HepG2 (cell line): ENCODE data around the gene GZMH. TPM values are rescaled to one million over a fixed set of nuclear protein-coding genes. Genes with fewer than 3 reads are reported as not detected.

Source experiments
- ATAC-seq: fragments of 200-7000 bp; cut with Tn5 transposase; 3 replicates; pipeline ENCODE4 v1.9.1; 2020; ENCODE audit warnings: mild to moderate bottlenecking, moderate library complexity
- Bru-seq: library from RNA; stranded (reverse); fragments of 400-500 nt; gene quantifications from one replicate; lab custom pipeline; 2021; lab: Mats Ljungman, UMichigan
- BruChase-seq, 2 experiments: library from RNA; stranded (reverse); fragments of 400-500 nt; gene quantifications; one replicate each; lab custom pipeline; 2021; lab: Mats Ljungman, UMichigan
- BruUV-seq: library from RNA; stranded (reverse); fragments of 400-500 nt; replicated peaks from 2 replicates; lab custom pipeline; 2021; lab: Mats Ljungman, UMichigan
- CTCF ChIA-PET: fragments of 300-600 bp; formaldehyde crosslinking; extraction: SDS; loops from one replicate; lab custom pipeline; 2021; ENCODE audit warnings: low total read pairs, inconsistent platforms, low intra/inter-chr PET ratio; lab: Yijun Ruan, JAX
- POLR2A ChIA-PET: fragments of 350-600 bp; sonication (Branson Sonifier 250); formaldehyde crosslinking; loops from one replicate; lab custom pipeline; 2020; ENCODE audit warnings: antibody characterized with exemption, inconsistent platforms; lab: Yijun Ruan, JAX
- DNase-seq: peaks from one replicate; pipeline ENCODE4 v3.0.0-alpha.2; 2015; ENCODE audit warnings: low spot score
- FAIRE-seq: peaks from 3 replicates; lab custom pipeline; 2011; peaks lifted over from hg19 to GRCh38; lab: Jason Lieb, UNC
- H2AFZ ChIP-seq: one replicate; pipeline ENCODE4 v1.6.1; 2011; ENCODE audit warnings: low read length, inconsistent platforms
- H3K27ac ChIP-seq: fragments of 300-600 bp; 3 replicates; pipeline ENCODE4 v1.8.0; 2011; ENCODE audit warnings: mixed run types, mild to moderate bottlenecking, mixed read lengths, low read length, inconsistent platforms; ENCODE audit not compliant: insufficient read depth; ENCODE audit errors: extremely low read length
- H3K27me3 ChIP-seq, 2 experiments: fragments of 200-600 bp in 1 of 2; 2 replicates in 1 of 2; 3 replicates in 1 of 2; pipeline versions ENCODE4 v1.6.0 to v1.8.0; 2011; ENCODE audit warnings: low read length in 2 of 2, mild to moderate bottlenecking in 2 of 2, moderate library complexity in 2 of 2, inconsistent platforms in 1 of 2; ENCODE audit not compliant: insufficient read depth in 2 of 2, control insufficient read depth in 1 of 2
- H3K36me3 ChIP-seq, 2 experiments: fragments of 200-600 bp in 1 of 2; replicated peaks in 1 of 2; 2 replicates in 1 of 2; 3 replicates in 1 of 2; pipeline versions ENCODE4 v1.5.1 to v1.8.0; 2011; ENCODE audit warnings: low read length in 2 of 2, inconsistent platforms in 1 of 2; ENCODE audit not compliant: insufficient read depth in 2 of 2, control insufficient read depth in 1 of 2
- H3K4me1 ChIP-seq: 2 replicates; pipeline ENCODE4 v1.5.1; 2012; ENCODE audit warnings: low read length, inconsistent platforms; ENCODE audit not compliant: insufficient read depth
- H3K4me2 ChIP-seq: 2 replicates; pipeline ENCODE4 v1.6.0; 2011; ENCODE audit warnings: low read depth, low read length, inconsistent platforms
- H3K4me3 ChIP-seq, 3 experiments: fragments of 200-600 bp in 1 of 3; sonication (generic), shearing (Covaris generic) in 1 of 3; replicated peaks in 1 of 3; 2 replicates each; pipeline ENCODE4 v1.5.1; 2011 to 2016; ENCODE audit warnings: low read length in 3 of 3, inconsistent platforms in 2 of 3, low read depth in 2 of 3, mild to moderate bottlenecking in 2 of 3, control low read depth in 1 of 3, mixed read lengths in 1 of 3; ENCODE audit not compliant: insufficient read depth in 1 of 3
- H3K79me2 ChIP-seq: one replicate; pipeline ENCODE4 v1.6.1; 2011; ENCODE audit warnings: low read length, inconsistent platforms; ENCODE audit not compliant: insufficient read depth
- H3K9ac ChIP-seq: 2 replicates; pipeline ENCODE4 v1.6.0; 2011; ENCODE audit warnings: mild to moderate bottlenecking, low read depth, low read length, inconsistent platforms; ENCODE audit not compliant: insufficient read depth
- H3K9me3 ChIP-seq: 2 replicates; pipeline ENCODE4 v1.5.1; 2012; ENCODE audit warnings: mild to moderate bottlenecking, low read length
- H4K20me1 ChIP-seq: 2 replicates; pipeline ENCODE4 v1.6.0; 2011; ENCODE audit warnings: inconsistent platforms, mild to moderate bottlenecking, low read length, moderate library complexity; ENCODE audit not compliant: insufficient read depth
- ARNT2 ChIP-seq: sonication (generic); formaldehyde crosslinking; IDR thresholded peaks from 2 replicates; pipeline ENCODE4 v1.8.0; 2022; ENCODE audit warnings: mild to moderate bottlenecking, low read depth, missing genetic modification reagents, moderate library complexity
- NFE2L1 ChIP-seq: sonication (generic); formaldehyde crosslinking; IDR thresholded peaks from 2 replicates; pipeline ENCODE4 v1.4.0; 2020; ENCODE audit warnings: missing genetic modification reagents, mild to moderate bottlenecking, borderline replicate concordance
- NPAS2 ChIP-seq: sonication (generic); formaldehyde crosslinking; IDR thresholded peaks from 2 replicates; pipeline ENCODE4 v1.8.0; 2022; ENCODE audit warnings: mild to moderate bottlenecking, missing genetic modification reagents, borderline replicate concordance
- PRPF4 ChIP-seq: fragments of 200-400 bp; formaldehyde crosslinking; IDR thresholded peaks from 2 replicates; pipeline ENCODE4 v1.6.1; 2016; ENCODE audit warnings: low read length, low read depth; ENCODE audit not compliant: poor library complexity, severe bottlenecking
- RAD51 ChIP-seq: fragments of 450-650 bp; IDR thresholded peaks from 2 replicates; pipeline ENCODE4 v1.6.1; 2016; ENCODE audit warnings: borderline replicate concordance
- SNRNP70 ChIP-seq: fragments of 200-400 bp; formaldehyde crosslinking; IDR thresholded peaks from 2 replicates; pipeline ENCODE4 v1.6.1; 2017; ENCODE audit warnings: mild to moderate bottlenecking, low read depth, low read length, moderate library complexity
- TEAD3 ChIP-seq: optimal IDR thresholded peaks from 2 replicates; pipeline ENCODE3; 2016; ENCODE audit warnings: borderline replicate concordance
- ZNF17 ChIP-seq: sonication (generic); formaldehyde crosslinking; IDR thresholded peaks from 2 replicates; pipeline ENCODE4 v1.5.0; 2020; ENCODE audit warnings: mild to moderate bottlenecking, missing genetic modification reagents
- ZSCAN9 ChIP-seq: IDR thresholded peaks from 2 replicates; pipeline ENCODE4 v1.6.1; 2016; ENCODE audit warnings: borderline replicate concordance
- WGBS: methylation state at CpG from one replicate; pipeline ENCODE4 v1.1.6; 2017; ENCODE audit warnings: low lambda C conversion rate; 5-methylcytosine and 5-hydroxymethylcytosine counted together
- in situ Hi-C: cut with HindIII; loops from 2 replicates; pipeline ENCODE4 v1.10.0; 2017; ENCODE audit warnings: low pct_unique_long_range_greater_than_20kb; ENCODE audit not compliant: extremely low pct_ligation_motif_present
- intact Hi-C: fragments of 100-400 bp; cut with micrococcal nuclease; formaldehyde crosslinking; loops from one replicate; pipeline ENCODE4 v1.10.0; 2022; ENCODE audit not compliant: unreplicated experiment
- long read RNA-seq, 2 experiments: library from RNA in 1 of 2; library from polyadenylated mRNA in 1 of 2; stranded (forward) in 1 of 2; unstranded in 1 of 2; transcript quantifications; one replicate each; pipeline ENCODE4 v2.0.0, GENCODE V29; 2019 to 2022
- polyA minus RNA-seq, 3 experiments: library from RNA; depleted of rRNA, polyadenylated mRNA; stranded (reverse); fragments of >200 nt; gene quantifications; 2 replicates each; pipeline ENCODE4 v1.2.3, GENCODE V29; 2011; ENCODE audit warnings: low replicate concordance in 1 of 3
- polyA plus RNA-seq, 8 experiments: library from polyadenylated mRNA; depleted of rRNA in 3 of 8; stranded (reverse) in 7 of 8; unstranded in 1 of 8; fragments of >200 nt; fragmentation: Illumina TruSeq in 4 of 8; extraction: Trizol in 4 of 8; gene quantifications; 2 replicates each; pipeline versions ENCODE4 v1.2.1 to v1.2.3, GENCODE V29; 2011 to 2016; ENCODE audit warnings: low read depth in 4 of 8, missing spikeins in 1 of 8, mixed read lengths in 1 of 8; ENCODE audit not compliant: insufficient read depth in 1 of 8
- total RNA-seq, 5 experiments: library from RNA; depleted of rRNA; stranded (reverse); fragments of >200 nt; fragmentation: Illumina TruSeq; extraction: Trizol; gene quantifications; 2 replicates each; pipeline ENCODE4 v1.2.3, GENCODE V29; 2016; ENCODE audit warnings: low read depth in 1 of 5

GZMH gene, protein sequence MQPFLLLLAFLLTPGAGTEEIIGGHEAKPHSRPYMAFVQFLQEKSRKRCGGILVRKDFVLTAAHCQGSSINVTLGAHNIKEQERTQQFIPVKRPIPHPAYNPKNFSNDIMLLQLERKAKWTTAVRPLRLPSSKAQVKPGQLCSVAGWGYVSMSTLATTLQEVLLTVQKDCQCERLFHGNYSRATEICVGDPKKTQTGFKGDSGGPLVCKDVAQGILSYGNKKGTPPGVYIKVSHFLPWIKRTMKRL
- total RNA-seq (2016; rRNA removed; fragmentation: Illumina TruSeq; extraction: Trizol): not detected in 2 replicates
- total RNA-seq (2016; cell fraction: cytosol; rRNA removed; fragmentation: Illumina TruSeq; extraction: Trizol; ENCODE audit: low read depth): not detected in 2 replicates
- not detected in 2 replicates for total RNA-seq (2016; cell fraction: insoluble cytoplasmic fraction; rRNA removed; fragmentation: Illumina TruSeq; extraction: Trizol)
- not detected in 2 replicates for total RNA-seq (2016; cell fraction: membrane; rRNA removed; fragmentation: Illumina TruSeq; extraction: Trizol)
- total RNA-seq (2016; cell fraction: nucleus; rRNA removed; fragmentation: Illumina TruSeq; extraction: Trizol): not detected in 2 replicates
- 0.08 TPM in 1 of 2 replicates, not detected in the other for polyA plus RNA-seq (2011; rRNA removed)
- not detected in 2 replicates for polyA plus RNA-seq (2011; cell fraction: cytosol; rRNA removed)
- polyA plus RNA-seq (2011; cell fraction: nucleus; rRNA removed): not detected in 2 replicates
- polyA plus RNA-seq (2012): not detected in 2 replicates
- polyA plus RNA-seq (2016; cell fraction: cytosol; fragmentation: Illumina TruSeq; extraction: Trizol; ENCODE audit: low read depth): not detected in 2 replicates
- not detected in 2 replicates for polyA plus RNA-seq (2016; cell fraction: insoluble cytoplasmic fraction; fragmentation: Illumina TruSeq; extraction: Trizol; ENCODE audit: low read depth)
- not detected in 2 replicates for polyA plus RNA-seq (2016; cell fraction: membrane; fragmentation: Illumina TruSeq; extraction: Trizol; ENCODE audit: low read depth)
- polyA plus RNA-seq (2016; cell fraction: nucleus; fragmentation: Illumina TruSeq; extraction: Trizol; ENCODE audit: insufficient read depth, low read depth): not detected in 2 replicates
- not detected in 2 replicates for polyA minus RNA-seq (2011; rRNA and poly(A)+ RNA removed; ENCODE audit: low replicate concordance)
- not detected in 2 replicates for polyA minus RNA-seq (2011; cell fraction: cytosol; rRNA and poly(A)+ RNA removed)
- polyA minus RNA-seq (2011; cell fraction: nucleus; rRNA and poly(A)+ RNA removed): not detected in 2 replicates
- Bru-seq, nascent RNA: not detected
- not detected for BruChase-seq, experiment 1, labeled RNA remaining after a 6-hour chase
- not detected for BruChase-seq, experiment 2, labeled RNA remaining after a 2-hour chase
- long read RNA-seq, experiment 1: 0 reads
- long read RNA-seq, experiment 2: 0 reads

DNA sequence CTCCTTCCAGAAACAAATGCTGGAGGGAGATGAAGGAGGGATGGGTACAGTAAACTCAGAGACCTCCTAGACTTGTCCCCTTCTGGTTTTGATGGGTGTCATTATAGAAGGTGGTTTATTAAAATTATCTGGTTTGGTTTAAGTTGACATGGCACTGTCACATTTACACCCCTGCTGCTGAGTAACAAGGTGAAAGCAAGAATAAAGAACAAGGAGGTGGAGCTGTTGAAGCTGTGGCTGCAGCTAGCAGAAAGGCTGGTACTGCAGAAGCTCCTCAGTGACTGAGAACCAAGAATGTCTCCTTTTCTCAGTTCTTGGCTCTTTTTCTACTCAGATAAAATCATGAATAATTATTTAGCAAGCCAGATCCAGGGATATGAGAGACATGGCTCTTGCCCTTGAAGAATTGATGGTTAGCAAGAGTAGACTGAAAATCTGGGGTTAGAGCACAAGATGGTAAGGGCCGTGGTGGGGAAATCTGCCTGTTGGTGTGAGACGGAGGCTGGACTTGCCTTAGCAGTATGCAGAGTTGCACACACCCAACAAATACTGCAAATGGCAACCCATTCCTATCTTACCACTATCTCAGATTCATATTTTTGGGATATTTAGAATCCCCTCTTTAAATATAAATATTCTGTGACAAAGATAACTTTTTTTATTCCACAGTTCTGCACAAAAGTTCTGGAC is at the start of gene GZMH:
TSS of gene GZMH (minus strand) at position 31 of the 690 bp plus-strand sequence. CDS start 72 bp downstream, outside the sequence.
- intact Hi-C loops: no loop called here
- in situ Hi-C loops: no loop called here
- Histone ChIP-seq H3K27ac (no peak within 1 kb of the TSS), H3K9ac (no peak within 1 kb of the TSS), H3K27me3 (no peaks in the 10 kb centered on the region), H3K79me2 (no peaks in the 10 kb centered on the region), H3K4me2 (no peak within 1 kb of the TSS), H3K36me3 (no peaks in the 10 kb centered on the region), H3K4me1 (peaks cover 7% of the 10 kb centered on the region; the same call in 1 of the 2 replicates), H3K4me3 (no peak within 1 kb of the TSS), H2AFZ (no peak within 1 kb of the TSS), H4K20me1 (no peaks in the 10 kb centered on the region), H3K9me3 (no peaks in the 10 kb centered on the region)
- TF ChIP-seq SNRNP70 (no peak), ARNT2 (CRISPR knock-in tag) (no peak), RAD51 (no peak), NFE2L1 (CRISPR knock-in tag) (no peak), ZSCAN9 (CRISPR knock-in tag) (no peak), PRPF4 (no peak), ZNF17 (CRISPR knock-in tag) (no peak), TEAD3 (CRISPR knock-in tag) (no peak), NPAS2 (no peak)
- WGBS: 26% methylated on average over 2 of the region's 2 CpGs
- ATAC-seq: no peak
- no peak for DNase-seq
- ChIA-PET CTCF (no interaction called here), POLR2A (no interaction called here)
- FAIRE-seq: no peak
- BruUV-seq: no TSS peak
